Liver (tissue), 9 donors: ENCODE measurements around the gene DYNC2LI1. TPM values are rescaled to one million over a fixed set of nuclear protein-coding genes. Genes with fewer than 3 reads are reported as not detected.

Experiments
- DNase-seq: peaks from one replicate; pipeline ENCODE4 v3.0.0-alpha.2; 2017; ENCODE audit warnings: low spot score
- H3K27ac ChIP-seq, 2 donors: one replicate each; pipeline ENCODE4 v1.7.0; 2013; ENCODE audit warnings: inconsistent platforms in 2 of 2, low read length in 2 of 2, control low read depth in 1 of 2, low read depth in 1 of 2, mild to moderate bottlenecking in 1 of 2
- H3K27me3 ChIP-seq, 4 donors: one replicate each; pipeline versions ENCODE4 v1.6.1 to v1.7.0; 2013; ENCODE audit warnings: low read length in 3 of 4, inconsistent platforms in 1 of 4, mild to moderate bottlenecking in 1 of 4, moderate library complexity in 1 of 4; ENCODE audit not compliant: control insufficient read depth in 4 of 4, insufficient read depth in 4 of 4
- H3K36me3 ChIP-seq, 4 donors: one replicate each; pipeline versions ENCODE4 v1.6.1 to v1.7.0; 2013; ENCODE audit warnings: low read length in 3 of 4, mild to moderate bottlenecking in 3 of 4, low read depth in 1 of 4, moderate library complexity in 1 of 4; ENCODE audit not compliant: control insufficient read depth in 4 of 4, insufficient read depth in 3 of 4
- H3K4me1 ChIP-seq, 4 donors: one replicate each; pipeline versions ENCODE4 v1.6.1 to v1.7.0; 2013; ENCODE audit warnings: low read length in 3 of 4, mild to moderate bottlenecking in 3 of 4, moderate library complexity in 1 of 4; ENCODE audit not compliant: control insufficient read depth in 4 of 4, insufficient read depth in 4 of 4
- H3K4me3 ChIP-seq, 3 donors: one replicate each; pipeline versions ENCODE4 v1.6.1 to v1.7.0; 2013; ENCODE audit warnings: low read length in 3 of 3, control low read depth in 1 of 3, low read depth in 1 of 3, mild to moderate bottlenecking in 1 of 3
- H3K9ac ChIP-seq, 2 donors: one replicate each; pipeline ENCODE4 v1.7.0; 2013; ENCODE audit warnings: low read length in 2 of 2, mild to moderate bottlenecking in 2 of 2, moderate library complexity in 2 of 2, control low read depth in 1 of 2, low read depth in 1 of 2
- H3K9me3 ChIP-seq, 4 donors: one replicate each; pipeline versions ENCODE4 v1.6.1 to v1.7.0; 2013; ENCODE audit warnings: low read length in 3 of 4; ENCODE audit not compliant: control insufficient read depth in 4 of 4
- ATF3 ChIP-seq: IDR thresholded peaks from 2 replicates; pipeline ENCODE4 v1.6.1; 2016; ENCODE audit warnings: antibody characterized with exemption
- FOXA1 ChIP-seq: IDR thresholded peaks from 2 replicates; pipeline ENCODE4 v1.6.1; 2016; ENCODE audit warnings: antibody characterized with exemption
- FOXA2 ChIP-seq: IDR thresholded peaks from 2 replicates; pipeline ENCODE4 v1.6.1; 2016; ENCODE audit warnings: antibody characterized with exemption
- GABPA ChIP-seq, 2 donors: IDR thresholded peaks in 1 of 2; conservative IDR thresholded peaks in 1 of 2; 2 replicates each; pipeline ENCODE4 v1.6.1; 2016; ENCODE audit warnings: antibody characterized with exemption in 2 of 2, mild to moderate bottlenecking in 1 of 2, moderate library complexity in 1 of 2
- HNF4A ChIP-seq, 2 donors: conservative IDR thresholded peaks; 2 replicates each; pipeline ENCODE4 v1.6.1; 2016; ENCODE audit warnings: antibody characterized with exemption in 2 of 2, mild to moderate bottlenecking in 2 of 2
- HNF4G ChIP-seq: IDR thresholded peaks from 2 replicates; pipeline ENCODE4 v1.6.1; 2016; ENCODE audit warnings: antibody characterized with exemption
- JUND ChIP-seq, 2 donors: IDR thresholded peaks; 2 replicates each; pipeline ENCODE4 v1.6.1; 2016; ENCODE audit warnings: antibody characterized with exemption in 2 of 2
- NR2F2 ChIP-seq: IDR thresholded peaks from 2 replicates; pipeline ENCODE4 v1.6.1; 2016; ENCODE audit warnings: antibody characterized with exemption
- SP1 ChIP-seq: IDR thresholded peaks from 2 replicates; pipeline ENCODE4 v1.6.1; 2018; ENCODE audit warnings: antibody characterized with exemption, mild to moderate bottlenecking
- TAF1 ChIP-seq: conservative IDR thresholded peaks from 2 replicates; pipeline ENCODE4 v1.6.1; 2016; ENCODE audit warnings: antibody characterized with exemption, mild to moderate bottlenecking
- YY1 ChIP-seq: IDR thresholded peaks from 2 replicates; pipeline ENCODE4 v1.6.1; 2016; ENCODE audit warnings: antibody characterized with exemption, mild to moderate bottlenecking
- ZBTB33 ChIP-seq: IDR thresholded peaks from 2 replicates; pipeline ENCODE4 v1.6.1; 2016; ENCODE audit warnings: antibody characterized with exemption
- WGBS: extraction: QIAGEN DNeasy Blood & Tissue Kit; methylation state at CpG from one replicate; pipeline ENCODE4 v1.1.7; 2013; 5-methylcytosine and 5-hydroxymethylcytosine counted together
- polyA plus RNA-seq, 2 donors: library from polyadenylated mRNA; stranded (reverse) in 1 of 2; unstranded in 1 of 2; fragments of 200-250 nt in 1 of 2; fragments of >200 nt in 1 of 2; fragmentation: Nextera tagmentation in 1 of 2; extraction: Ambion mirVana in 1 of 2; gene quantifications; one replicate each; pipeline versions ENCODE4 v1.2.1 to v1.2.3, GENCODE V29; 2013 to 2015
- total RNA-seq, 2 donors: library from RNA; depleted of rRNA; stranded (reverse); fragments of >200 nt; gene quantifications; one replicate each; pipeline ENCODE4 v1.2.3, GENCODE V29; 2014
- TF ChIP-seq, protein P1 (sequence below): fragments of 150-350 bp; IDR thresholded peaks from 2 replicates; pipeline ENCODE4 v1.5.1; 2017; ENCODE audit warnings: improper control_type of control experiment, low read depth, low read length; ENCODE audit not compliant: missing input control
- TF ChIP-seq, protein P2 (sequence below): IDR thresholded peaks from 2 replicates; pipeline ENCODE4 v1.6.1; 2016; ENCODE audit warnings: antibody characterized with exemption, mild to moderate bottlenecking
- TF ChIP-seq, protein P3 (sequence below): IDR thresholded peaks from 2 replicates; pipeline ENCODE4 v1.6.1; 2016; ENCODE audit warnings: antibody characterized with exemption
- donor health status: healthy.
- donor health status: healthy.
- donor health status: healthy.
- donor health status: healthy.
- donor health status: healthy.

Gene DYNC2LI1
- total and polyA plus RNA-seq, 4 donors = 5.4 to 6.1 (median 5.7) TPM

DNA sequence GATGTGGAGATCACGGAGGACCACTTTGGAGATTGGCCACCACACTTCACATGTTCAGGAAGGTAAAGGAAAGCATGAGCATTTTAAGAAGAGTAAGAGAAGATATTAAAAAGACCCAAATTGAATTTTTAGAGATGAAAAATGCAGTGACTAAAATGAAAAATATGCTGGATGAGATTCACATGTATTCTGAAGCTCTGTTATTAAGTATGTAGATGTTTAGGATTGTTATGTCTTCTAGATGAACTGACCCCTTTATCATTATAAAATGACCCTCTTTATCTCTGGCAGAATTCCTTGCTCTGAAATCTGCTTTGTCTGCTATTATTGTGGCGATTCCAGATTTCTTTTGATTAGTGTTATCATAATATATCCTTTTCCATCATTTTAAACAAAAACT lies 36.0 kb upstream of the DYNC2LI1 start:
- H3K4me1 ChIP-seq = no peaks in the 10 kb centered on the region
- H3K4me3 ChIP-seq = no peak overlapping the region
- H3K36me3 ChIP-seq = no peaks in the 10 kb centered on the region
- no peak for DNase-seq
- TF ChIP-seq SP1 (no peak), NR2F2 (no peak)
- no peak overlapping the region for H3K9ac ChIP-seq
- WGBS = 86% methylated on average over 2 of the region's 2 CpGs
- H3K27me3 ChIP-seq = no peaks in the 10 kb centered on the region
- no peaks in the 10 kb centered on the region for H3K9me3 ChIP-seq
- no peak overlapping the region for H3K27ac ChIP-seq

- WGBS = 84% methylated on average over 2 of the region's 2 CpGs
- no peak for DNase-seq
- Histone ChIP-seq H3K4me3 (no peak overlapping the region), H3K9me3 (no peaks in the 10 kb centered on the region), H3K36me3 (no peaks in the 10 kb centered on the region), H3K27ac (no peak overlapping the region), H3K9ac (no peak overlapping the region), H3K27me3 (no peaks in the 10 kb centered on the region), H3K4me1 (no peaks in the 10 kb centered on the region)
- TF ChIP-seq ZBTB33 = no peak
- no peak for TF ChIP-seq HNF4G
- TF ChIP-seq HNF4A (conservative IDR thresholded peaks at IDR 0.05) = no peak
- no peak for TF ChIP-seq FOXA2
- TF ChIP-seq TAF1 = no peak
- TF ChIP-seq, protein P1, sequence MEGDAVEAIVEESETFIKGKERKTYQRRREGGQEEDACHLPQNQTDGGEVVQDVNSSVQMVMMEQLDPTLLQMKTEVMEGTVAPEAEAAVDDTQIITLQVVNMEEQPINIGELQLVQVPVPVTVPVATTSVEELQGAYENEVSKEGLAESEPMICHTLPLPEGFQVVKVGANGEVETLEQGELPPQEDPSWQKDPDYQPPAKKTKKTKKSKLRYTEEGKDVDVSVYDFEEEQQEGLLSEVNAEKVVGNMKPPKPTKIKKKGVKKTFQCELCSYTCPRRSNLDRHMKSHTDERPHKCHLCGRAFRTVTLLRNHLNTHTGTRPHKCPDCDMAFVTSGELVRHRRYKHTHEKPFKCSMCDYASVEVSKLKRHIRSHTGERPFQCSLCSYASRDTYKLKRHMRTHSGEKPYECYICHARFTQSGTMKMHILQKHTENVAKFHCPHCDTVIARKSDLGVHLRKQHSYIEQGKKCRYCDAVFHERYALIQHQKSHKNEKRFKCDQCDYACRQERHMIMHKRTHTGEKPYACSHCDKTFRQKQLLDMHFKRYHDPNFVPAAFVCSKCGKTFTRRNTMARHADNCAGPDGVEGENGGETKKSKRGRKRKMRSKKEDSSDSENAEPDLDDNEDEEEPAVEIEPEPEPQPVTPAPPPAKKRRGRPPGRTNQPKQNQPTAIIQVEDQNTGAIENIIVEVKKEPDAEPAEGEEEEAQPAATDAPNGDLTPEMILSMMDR = no peak
- TF ChIP-seq, protein P2, sequence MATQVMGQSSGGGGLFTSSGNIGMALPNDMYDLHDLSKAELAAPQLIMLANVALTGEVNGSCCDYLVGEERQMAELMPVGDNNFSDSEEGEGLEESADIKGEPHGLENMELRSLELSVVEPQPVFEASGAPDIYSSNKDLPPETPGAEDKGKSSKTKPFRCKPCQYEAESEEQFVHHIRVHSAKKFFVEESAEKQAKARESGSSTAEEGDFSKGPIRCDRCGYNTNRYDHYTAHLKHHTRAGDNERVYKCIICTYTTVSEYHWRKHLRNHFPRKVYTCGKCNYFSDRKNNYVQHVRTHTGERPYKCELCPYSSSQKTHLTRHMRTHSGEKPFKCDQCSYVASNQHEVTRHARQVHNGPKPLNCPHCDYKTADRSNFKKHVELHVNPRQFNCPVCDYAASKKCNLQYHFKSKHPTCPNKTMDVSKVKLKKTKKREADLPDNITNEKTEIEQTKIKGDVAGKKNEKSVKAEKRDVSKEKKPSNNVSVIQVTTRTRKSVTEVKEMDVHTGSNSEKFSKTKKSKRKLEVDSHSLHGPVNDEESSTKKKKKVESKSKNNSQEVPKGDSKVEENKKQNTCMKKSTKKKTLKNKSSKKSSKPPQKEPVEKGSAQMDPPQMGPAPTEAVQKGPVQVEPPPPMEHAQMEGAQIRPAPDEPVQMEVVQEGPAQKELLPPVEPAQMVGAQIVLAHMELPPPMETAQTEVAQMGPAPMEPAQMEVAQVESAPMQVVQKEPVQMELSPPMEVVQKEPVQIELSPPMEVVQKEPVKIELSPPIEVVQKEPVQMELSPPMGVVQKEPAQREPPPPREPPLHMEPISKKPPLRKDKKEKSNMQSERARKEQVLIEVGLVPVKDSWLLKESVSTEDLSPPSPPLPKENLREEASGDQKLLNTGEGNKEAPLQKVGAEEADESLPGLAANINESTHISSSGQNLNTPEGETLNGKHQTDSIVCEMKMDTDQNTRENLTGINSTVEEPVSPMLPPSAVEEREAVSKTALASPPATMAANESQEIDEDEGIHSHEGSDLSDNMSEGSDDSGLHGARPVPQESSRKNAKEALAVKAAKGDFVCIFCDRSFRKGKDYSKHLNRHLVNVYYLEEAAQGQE = no peak
- TF ChIP-seq ATF3 = no peak
- no peak for TF ChIP-seq NR2F2
- TF ChIP-seq, protein P3, sequence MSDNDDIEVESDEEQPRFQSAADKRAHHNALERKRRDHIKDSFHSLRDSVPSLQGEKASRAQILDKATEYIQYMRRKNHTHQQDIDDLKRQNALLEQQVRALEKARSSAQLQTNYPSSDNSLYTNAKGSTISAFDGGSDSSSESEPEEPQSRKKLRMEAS = no peak
- no peak for TF ChIP-seq SP1
- no peak for TF ChIP-seq JUND (IDR thresholded peaks at IDR 0.05)
- no peak for TF ChIP-seq FOXA1
- no peak for TF ChIP-seq GABPA (IDR thresholded peaks at IDR 0.05 in 1 of 2, conservative IDR thresholded peaks at IDR 0.05 in 1 of 2)
- no peak for TF ChIP-seq YY1
These were observed 35.6 kb upstream of the DYNC2LI1 start for GRCh38 chr2:43738257-43738656.
